GM23248 (cell line): ENCODE results near the gene CDC14B.

Experiments
- EZH2 ChIP-seq: fragments of 200-600 bp; sonication (generic); IDR thresholded peaks from 2 replicates; pipeline ENCODE4 v1.6.1; 2018; ENCODE audit warnings: antibody characterized with exemption, mild to moderate bottlenecking; ENCODE audit not compliant: insufficient read depth, poor library complexity, severe bottlenecking
- EZH2phosphoT487 ChIP-seq: fragments of 200-600 bp; sonication (generic); IDR thresholded peaks from 2 replicates; pipeline ENCODE4 v1.6.1; 2018; ENCODE audit warnings: antibody characterized with exemption, moderate library complexity, mild to moderate bottlenecking, low read depth; ENCODE audit not compliant: insufficient read depth

DNA sequence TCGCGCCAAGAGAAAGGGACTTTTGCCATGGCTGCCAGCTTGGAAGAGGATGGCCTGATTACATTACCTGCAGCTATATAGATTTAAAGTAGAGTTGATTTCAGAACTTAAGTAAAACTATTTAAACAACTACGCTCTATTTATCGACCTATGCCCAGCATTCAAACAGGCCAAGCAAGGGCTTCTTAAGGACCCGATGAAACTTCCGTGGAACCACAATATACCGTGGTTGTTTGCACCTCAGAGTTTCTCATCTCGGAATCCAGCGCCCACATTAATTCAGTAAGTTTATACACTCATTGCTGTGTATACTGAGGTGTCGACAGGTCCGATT, 505 bp upstream of the CDC14B start:
- TF ChIP-seq EZH2 (no peak), EZH2phosphoT487 (no peak)
